ENCODE results near the gene SYNE1.

- TF ChIP-seq POLR2A (IDR thresholded peaks at IDR 0.05; ENCODE audit: low read length) (no peak), GATA1 (IDR thresholded peaks at IDR 0.05; ENCODE audit: low read depth, low read length) (no peak)
These were observed 280.5 kb downstream of the SYNE1 start for GRCh38 chr6:152356662-152357061.

Data from erythroblast (primary cell).